Non-pigmented ciliary epithelial cell (primary cell): ENCODE measurements around the gene PTTG1.

Experiments
- DNase-seq: peaks from one replicate; pipeline ENCODE4 v3.0.0-alpha.2; 2010; ENCODE audit warnings: low read depth

PTTG1 gene

DNA sequence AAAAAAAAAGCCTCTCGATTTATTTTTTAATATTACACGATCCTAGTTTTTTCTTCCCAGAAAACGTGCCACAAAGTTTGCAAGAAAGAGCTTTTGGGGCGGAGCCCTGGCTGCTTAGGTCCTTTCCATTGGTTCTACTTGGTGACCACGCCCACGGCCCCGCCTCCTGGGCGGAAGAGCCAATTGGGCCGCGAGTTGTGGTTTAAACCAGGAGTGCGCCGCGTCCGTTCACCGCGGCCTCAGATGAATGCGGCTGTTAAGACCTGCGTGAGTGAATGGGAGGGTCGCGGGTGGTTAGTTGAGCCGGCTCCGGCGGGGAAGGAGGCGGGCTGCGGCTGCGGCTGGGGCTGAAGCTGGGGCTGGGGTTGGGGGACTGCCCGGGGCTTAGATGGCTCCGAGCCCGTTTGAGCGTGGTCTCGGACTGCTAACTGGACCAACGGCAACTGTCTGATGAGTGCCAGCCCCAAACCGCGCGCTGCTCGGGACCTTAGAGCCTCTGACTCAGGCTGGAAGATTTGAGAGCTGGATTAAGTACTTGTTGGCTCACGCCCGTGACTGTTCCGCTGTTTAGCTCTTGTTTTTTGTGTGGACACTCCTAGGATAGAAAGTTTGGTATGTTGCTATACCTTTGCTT is at the start of gene PTTG1:
Gene PTTG1, plus strand, starts transcription at position 231 of the 634 bp plus-strand sequence. CDS start 458 bp downstream, outside the sequence.
- peak; percentile 85 for DNase-seq

DNA sequence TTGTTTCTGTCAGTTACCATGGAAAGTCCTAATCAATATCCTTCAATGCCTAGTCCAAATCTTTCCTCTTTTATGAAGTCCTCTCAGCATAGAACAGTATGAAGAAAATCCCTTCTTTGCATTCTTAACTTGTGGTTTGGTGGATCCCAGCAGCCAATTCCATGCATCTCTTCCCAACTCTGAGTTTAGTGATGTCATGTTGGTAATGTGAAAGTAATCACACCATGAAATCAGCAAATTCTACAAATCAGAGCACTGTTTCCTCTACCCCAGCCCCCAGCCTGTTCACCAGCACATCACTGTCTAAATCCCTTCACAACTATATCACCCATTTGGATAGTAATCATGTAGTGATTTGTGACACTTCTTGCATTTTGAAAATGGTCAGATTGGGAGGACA is 46.5 kb upstream of the PTTG1 start:
- DNase-seq, result no peak

- DNase-seq, result no peak
Measured at GRCh38 chr5:160375701-160376100, 46.0 kb upstream of the PTTG1 start.

GRCh38 chr5:160376416-160376815 is 45.2 kb upstream of the PTTG1 start:
- DNase-seq, result no peak

GRCh38 chr5:160377651-160378050 is 44.0 kb upstream of the PTTG1 start:
- no peak for DNase-seq

- no peak for DNase-seq
Measured at GRCh38 chr5:160378330-160378729, 43.3 kb upstream of the PTTG1 start.

DNA sequence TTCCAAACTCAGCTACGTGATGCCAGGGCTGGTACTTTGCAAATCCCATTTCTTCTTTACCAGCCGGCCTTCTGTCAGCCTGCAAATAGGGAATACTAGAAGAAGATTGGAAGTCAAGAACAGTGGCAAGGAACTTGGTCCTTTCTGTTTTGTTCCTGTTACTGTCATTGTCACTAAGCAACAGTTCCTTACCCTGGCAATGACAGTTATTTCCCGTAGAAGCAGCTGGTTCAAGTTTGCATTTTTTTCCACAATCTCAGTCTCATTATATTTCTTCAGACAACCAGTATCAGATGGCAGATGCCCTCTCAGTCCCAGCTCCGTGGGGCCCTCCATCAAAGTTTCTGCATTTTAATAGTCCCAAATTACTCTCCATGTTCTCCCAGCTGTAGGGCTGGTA is 42.1 kb upstream of the PTTG1 start:
- DNase-seq, result no peak

- no peak for DNase-seq
Measured at GRCh38 chr5:160380041-160380440, 41.6 kb upstream of the PTTG1 start.

GRCh38 chr5:160382346-160382745 is 39.3 kb upstream of the PTTG1 start:
- no peak for DNase-seq

GRCh38 chr5:160384681-160385080 is 37.0 kb upstream of the PTTG1 start:
- no peak for DNase-seq

DNA sequence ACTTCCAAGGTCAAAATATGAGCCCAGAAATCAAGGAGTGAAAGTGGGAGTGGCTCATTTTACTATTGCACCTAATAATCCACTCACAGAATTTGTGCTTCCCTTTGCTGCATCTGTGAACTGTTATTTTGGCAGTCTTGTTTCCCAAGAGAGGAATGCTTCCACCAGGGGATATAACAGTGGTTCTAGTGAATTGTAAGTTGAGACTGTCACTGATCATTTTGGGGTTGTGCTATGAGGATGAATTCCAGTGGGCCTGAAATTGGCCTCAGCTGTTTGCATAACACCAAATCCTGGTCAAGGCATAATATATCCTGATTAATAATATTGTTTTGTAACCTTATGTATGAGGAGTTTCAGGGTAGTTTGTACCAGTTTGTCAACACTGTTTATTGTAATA is 36.2 kb upstream of the PTTG1 start:
- DNase-seq, result no peak

- no peak for DNase-seq
Measured at GRCh38 chr5:160387445-160387844, 34.2 kb upstream of the PTTG1 start.

DNA sequence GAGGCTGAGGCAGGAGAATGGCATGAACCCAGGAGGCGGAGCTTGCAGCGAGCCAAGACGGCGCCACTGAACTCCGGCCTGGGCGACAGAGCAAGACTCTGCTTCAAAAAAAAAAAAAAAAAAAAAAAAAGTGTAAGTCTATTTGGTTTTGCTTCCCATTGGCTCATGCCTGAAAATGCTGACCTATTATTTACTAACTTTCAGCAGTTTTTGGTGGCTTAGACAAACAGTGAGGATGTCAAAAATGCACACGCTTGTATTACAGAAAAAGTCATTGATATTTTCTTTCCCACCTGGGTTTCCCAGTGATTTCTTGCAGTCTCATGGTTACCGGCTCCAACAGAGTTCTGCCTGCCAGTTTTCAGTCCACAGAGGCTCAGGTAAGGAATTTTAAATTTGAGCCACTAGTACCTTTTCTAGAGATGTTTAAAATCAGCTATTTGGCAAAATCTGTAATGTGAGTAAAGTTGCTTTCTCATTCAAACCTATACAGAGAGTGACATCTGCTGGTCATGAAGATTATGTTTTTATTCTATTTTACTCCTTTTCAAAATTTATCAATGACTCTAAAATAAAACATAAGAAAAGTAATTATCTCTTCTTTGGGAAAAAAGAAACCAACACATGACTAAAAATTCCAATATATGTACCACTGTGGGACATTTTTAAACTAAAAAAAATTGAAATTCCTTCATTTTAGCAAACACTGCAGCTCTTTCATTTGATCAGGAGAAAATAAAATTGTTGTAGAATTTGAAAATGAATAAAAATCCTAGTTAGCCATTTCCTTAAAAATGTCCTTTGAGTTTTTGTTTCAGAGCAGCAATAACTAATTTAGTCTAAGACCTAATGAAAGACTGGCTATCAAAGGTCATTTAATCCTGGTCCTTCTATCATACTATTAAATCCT is 30.6 kb upstream of the PTTG1 start:
- no peak for DNase-seq

GRCh38 chr5:160395111-160395510 is 26.5 kb upstream of the PTTG1 start:
- no peak for DNase-seq

GRCh38 chr5:160397492-160397891 is 24.2 kb upstream of the PTTG1 start:
- no peak for DNase-seq

DNA sequence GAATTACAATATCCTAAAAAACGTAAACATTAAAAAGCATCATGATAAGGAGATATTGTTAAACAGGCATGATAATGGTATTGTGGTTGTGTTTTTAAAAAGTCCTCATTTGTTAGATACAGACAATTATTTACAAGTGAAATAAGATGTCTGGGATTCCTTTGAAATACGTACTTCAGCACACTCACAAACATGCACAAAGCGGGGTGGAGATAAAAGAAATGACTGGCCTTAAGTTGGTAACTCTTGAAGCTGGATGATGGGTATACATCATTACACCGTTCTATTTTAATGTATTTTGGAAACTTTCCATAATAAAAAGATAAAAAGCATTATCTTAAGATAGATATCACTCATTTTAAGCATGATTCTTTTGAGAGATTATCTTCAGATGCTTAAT is 22.8 kb upstream of the PTTG1 start:
- DNase-seq, result no peak

DNA sequence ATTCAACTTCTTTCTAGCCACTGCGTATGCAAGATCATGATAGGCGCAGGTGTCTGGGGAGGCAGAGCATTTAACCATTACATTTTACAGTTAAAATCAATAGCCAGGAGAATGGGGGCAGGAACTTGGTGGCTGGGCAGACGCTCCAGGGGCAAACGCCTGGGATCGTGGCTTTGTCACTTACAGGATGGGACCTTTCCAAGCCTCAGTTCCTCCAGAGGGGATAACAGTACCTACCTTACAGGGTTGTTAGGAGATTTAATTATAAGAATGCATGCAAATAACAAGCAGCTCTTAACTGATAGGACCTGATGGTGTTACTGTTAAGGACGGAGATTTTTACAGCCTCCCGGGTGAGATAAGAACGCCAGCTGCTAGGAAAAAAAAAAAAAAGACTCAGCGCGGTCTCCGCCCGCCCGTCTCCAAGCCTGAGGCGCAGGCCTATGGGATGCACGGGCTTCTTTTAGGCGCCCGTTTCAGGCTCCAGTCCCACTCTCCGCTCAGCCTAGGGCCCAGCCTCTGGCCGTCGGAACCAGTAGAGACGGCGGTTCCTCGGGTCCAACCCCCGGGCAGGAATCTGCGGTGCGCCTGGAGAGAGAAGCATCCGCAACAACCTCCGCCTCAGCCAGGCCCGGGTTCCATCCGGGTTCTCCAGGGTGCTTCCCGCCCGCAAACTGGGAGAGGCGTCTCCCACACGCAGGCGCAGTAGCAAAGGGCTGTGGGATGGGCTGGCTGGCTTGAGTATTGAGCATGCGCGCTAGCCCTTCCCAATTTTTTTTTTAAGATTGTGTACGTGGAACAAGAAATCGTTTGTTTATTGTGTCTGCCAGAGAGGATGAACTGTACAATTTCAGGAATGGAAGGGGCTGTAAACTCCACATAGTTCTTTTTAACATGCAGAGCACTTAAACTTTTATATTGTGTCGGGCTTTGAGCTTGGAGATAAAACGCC is 22.0 kb upstream of the PTTG1 start, which contains the start of gene FAM200C:
Gene FAM200C, minus strand, starts transcription at position 653 of the 952 bp plus-strand sequence. CDS start 4,564 bp downstream, outside the sequence.
- peak; percentile 78 for DNase-seq

GRCh38 chr5:160418561-160419457 is 2.8 kb upstream of the PTTG1 start, which contains the start of gene SLU7:
Gene SLU7, minus strand, starts transcription at chr5:160419081. Its CDS starts 3,787 bp downstream, at chr5:160415294.
- peak; percentile 78 for DNase-seq

DNA sequence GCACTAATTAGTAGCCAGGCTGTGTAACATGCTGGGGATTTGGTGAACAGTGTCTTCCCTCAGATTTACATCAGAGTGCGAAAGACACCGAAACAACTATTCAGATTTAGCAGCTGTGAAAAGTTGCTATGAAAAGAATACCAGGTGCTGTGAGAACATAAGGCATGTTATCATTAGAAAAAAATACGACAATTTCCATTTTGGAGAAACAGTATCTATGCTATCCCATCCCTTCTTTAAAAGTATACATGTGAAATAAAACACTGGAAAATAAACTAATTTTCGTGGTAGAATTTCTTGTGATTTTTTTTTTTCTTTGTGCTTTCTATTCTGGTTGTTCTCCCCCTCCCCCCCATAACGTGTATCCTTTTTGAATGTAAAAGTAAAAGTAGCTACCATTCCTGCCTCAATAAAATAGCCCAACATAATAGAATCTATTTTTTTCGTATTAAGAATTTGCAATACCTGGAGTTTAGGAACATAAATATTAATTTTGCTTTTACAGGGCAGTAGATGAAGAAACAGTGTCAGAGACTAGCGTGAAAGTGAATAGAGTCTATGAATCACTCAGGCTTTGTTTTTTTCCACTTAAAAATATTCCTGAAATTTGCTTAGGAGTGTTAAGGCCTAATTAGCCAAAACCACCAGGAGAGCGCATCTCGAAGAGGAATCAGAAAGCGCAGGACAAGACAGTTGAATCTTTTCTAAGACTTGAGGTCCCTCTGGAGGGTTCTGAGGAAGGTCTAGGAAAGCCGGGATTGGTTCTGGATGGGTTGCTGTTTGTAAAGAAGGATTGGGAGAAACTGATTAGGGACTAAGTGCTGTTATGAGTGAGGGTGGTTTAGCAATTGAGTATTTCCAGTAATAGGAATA is 2.0 kb upstream of the PTTG1 start:
- no peak for DNase-seq

DNA sequence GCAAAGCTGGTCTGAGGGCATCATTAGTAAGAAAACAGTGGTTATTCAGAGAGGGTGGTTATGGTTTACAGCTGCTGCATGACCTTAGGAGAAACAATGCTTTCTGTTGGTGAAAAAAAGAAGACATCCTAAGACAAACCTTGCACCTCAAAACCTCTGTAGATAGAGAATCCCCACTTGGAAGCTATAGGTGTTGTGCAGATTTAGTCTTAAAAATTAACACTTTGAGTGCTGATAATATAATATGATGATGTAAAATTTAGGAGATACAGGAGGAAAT is 1.4 kb upstream of the PTTG1 start:
- DNase-seq, result no peak
